Calu3 (cell line): ENCODE results near the gene MYOZ1. TPM values are rescaled to one million over a fixed set of nuclear protein-coding genes. Genes with fewer than 3 reads are reported as not detected.

Source experiments
- BruUV-seq: library from RNA; stranded (reverse); fragments of 400-500 nt; replicated peaks from 2 replicates; lab custom pipeline; 2021; lab: Mats Ljungman, UMichigan
- CTCF ChIA-PET: fragments of 300-600 bp; sonication (Branson Sonifier 250); formaldehyde crosslinking; loops from one replicate; lab custom pipeline; 2022; ENCODE audit warnings: antibody characterized with exemption; lab: Charles Lee
- DNase-seq: peaks from one replicate; pipeline ENCODE4 v3.0.0; 2022
- H3K27ac Mint-ChIP-seq: one replicate; pipeline ENCODE4 v1.8.0; 2022; ENCODE audit warnings: mixed read lengths; ENCODE audit not compliant: unreplicated experiment
- H3K27me3 Mint-ChIP-seq: one replicate; pipeline ENCODE4 v1.8.0; 2022; ENCODE audit warnings: mixed read lengths; ENCODE audit not compliant: unreplicated experiment
- H3K36me3 Mint-ChIP-seq: one replicate; pipeline ENCODE4 v1.8.0; 2022; ENCODE audit warnings: mild to moderate bottlenecking, moderate library complexity, mixed read lengths; ENCODE audit not compliant: insufficient read depth, unreplicated experiment
- H3K4me1 Mint-ChIP-seq: one replicate; pipeline ENCODE4 v1.8.0; 2022; ENCODE audit warnings: mild to moderate bottlenecking, low read depth, mixed read lengths; ENCODE audit not compliant: unreplicated experiment
- H3K4me3 Mint-ChIP-seq: one replicate; pipeline ENCODE4 v1.8.0; 2022; ENCODE audit warnings: mild to moderate bottlenecking, low read depth, moderate library complexity, mixed read lengths; ENCODE audit not compliant: unreplicated experiment
- H3K9me3 Mint-ChIP-seq: one replicate; pipeline ENCODE4 v1.8.0; 2022; ENCODE audit warnings: low read depth, mixed read lengths; ENCODE audit not compliant: unreplicated experiment
- CTCF ChIP-seq: fragments of 200-600 bp; IDR thresholded peaks from one replicate; pipeline ENCODE4 v1.8.0; 2022; ENCODE audit warnings: antibody characterized with exemption; ENCODE audit not compliant: unreplicated experiment
- intact Hi-C: fragments of 100-400 bp; cut with micrococcal nuclease; formaldehyde crosslinking; loops from one replicate; pipeline ENCODE4 v1.10.0; 2022; ENCODE audit not compliant: unreplicated experiment
- total RNA-seq: library from RNA; stranded (reverse); gene quantifications from 2 replicates; pipeline ENCODE4 v1.2.3, GENCODE V29; 2022

The MYOZ1 gene
- total RNA-seq, 1 experiment from 2014 or later = not detected

GRCh38 chr10:73591935-73592699, 49.2 kb downstream of the MYOZ1 start:
- Mint-ChIP-seq H3K27ac (peak overlapping the region; percentile 93), H3K4me1 (peaks cover 43% of the 10 kb centered on the region), H3K4me3 (peak overlapping the region; percentile 62), H3K27me3 (no peaks in the 10 kb centered on the region), H3K36me3 (no peaks in the 10 kb centered on the region), H3K9me3 (no peaks in the 10 kb centered on the region)
- no peak for TF ChIP-seq CTCF
- peak; percentile 80 for DNase-seq
- intact Hi-C loops = loop anchor here (5.0 kb wide), 1 partner anchor 35 kb away; no protein-coding TSS in a partner anchor
- no TSS peak for BruUV-seq
- CTCF ChIA-PET = interaction anchor here (0.7 to 2.4 kb wide), 4 partner anchors 9 to 864 kb away, joined by 3 to 16 read pairs (median 4); no protein-coding TSS in a partner anchor

DNA sequence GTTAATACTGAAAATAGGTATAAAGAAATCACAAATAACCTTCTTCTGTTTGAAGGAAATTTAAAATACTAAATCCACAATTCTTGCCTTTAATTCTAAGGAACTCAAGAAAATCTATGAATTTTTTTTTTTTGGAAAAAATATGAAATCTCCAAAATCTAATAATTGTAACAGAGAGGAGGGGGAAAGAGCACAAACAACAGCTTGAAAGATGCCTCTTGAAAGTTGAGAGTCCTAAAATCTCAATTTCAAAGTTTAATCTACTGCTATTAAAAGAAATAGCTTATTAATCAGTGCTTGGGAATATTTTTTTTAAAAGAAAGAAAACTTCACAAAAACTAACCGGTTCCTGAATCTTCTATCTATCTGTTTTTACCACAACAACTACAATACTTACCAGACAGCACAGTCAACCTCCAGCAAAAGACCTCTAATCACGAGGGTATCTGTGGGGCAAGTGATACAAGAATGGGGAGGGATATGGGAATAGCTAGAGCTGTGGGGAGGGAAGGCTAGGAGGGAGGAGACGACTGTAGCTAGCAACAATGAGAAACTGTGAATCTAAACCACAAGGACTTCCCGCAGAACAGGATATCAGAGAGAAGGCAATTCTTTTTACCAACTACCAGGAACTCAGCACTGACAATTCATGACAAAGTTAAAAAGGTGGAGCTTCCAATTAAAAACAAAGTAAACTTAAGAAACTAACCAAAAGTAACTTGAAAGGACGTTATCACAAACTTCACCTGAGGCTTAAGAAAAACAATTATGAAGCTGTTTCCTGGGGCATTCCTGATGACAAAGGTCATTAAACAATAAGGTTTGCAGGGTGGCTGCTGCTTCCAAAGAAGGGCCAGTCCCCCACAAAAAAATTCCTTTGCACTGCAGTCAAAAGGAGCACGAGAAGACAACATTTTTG, 50.1 kb downstream of the MYOZ1 start, which contains the start of gene USP54:
Gene USP54 (minus strand): TSS at position 462 of the 919 bp plus-strand sequence. CDS start 15,684 bp downstream, outside the sequence.
- peaks cover 52% of the 10 kb centered on the region for H3K4me1 Mint-ChIP-seq
- peak; percentile 53 for DNase-seq
- no peaks in the 10 kb centered on the region for H3K27me3 Mint-ChIP-seq
- TF ChIP-seq CTCF = no peak
- peak within 1 kb of the TSS; percentile 62 for H3K4me3 Mint-ChIP-seq
- CTCF ChIA-PET = interaction anchor here (1.3 to 2.4 kb wide), 3 partner anchors 10 to 35 kb away, joined by 3 to 16 read pairs (median 3); no protein-coding TSS in a partner anchor
- BruUV-seq = no TSS peak
- peak within 1 kb of the TSS; percentile 93 for H3K27ac Mint-ChIP-seq
- H3K9me3 Mint-ChIP-seq = no peaks in the 10 kb centered on the region
- intact Hi-C loops = loop anchor here (5.0 kb wide), 1 partner anchor 36 kb away; no protein-coding TSS in a partner anchor
- peaks cover 4% of the 10 kb centered on the region for H3K36me3 Mint-ChIP-seq

DNA sequence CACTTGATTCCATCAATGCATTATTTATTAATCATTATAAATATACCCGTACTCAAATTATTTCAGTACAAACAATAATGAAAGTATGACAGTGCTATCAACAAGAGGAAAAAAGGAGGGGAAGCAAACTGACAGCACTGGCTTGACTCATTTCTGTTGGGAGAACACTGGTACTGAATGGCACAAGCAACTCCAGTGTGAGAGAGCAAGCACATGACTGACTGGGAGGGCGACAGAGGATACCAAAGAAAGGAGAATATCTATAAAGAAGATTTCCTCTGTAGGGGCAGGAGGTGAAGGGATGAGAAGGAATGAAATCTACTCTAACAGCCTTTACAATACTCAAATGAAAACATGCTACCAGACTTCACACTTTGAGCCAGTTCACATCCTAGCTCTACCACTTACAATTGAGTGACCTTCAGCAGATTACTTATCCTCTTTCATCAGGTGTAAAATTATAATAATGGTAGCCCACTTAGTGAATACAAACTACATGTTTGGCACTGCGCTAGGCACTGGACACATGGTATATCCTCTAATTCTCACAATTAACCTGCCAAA, 51.6 kb downstream of the MYOZ1 start:
- CTCF ChIA-PET = interaction anchor here (2.4 kb wide), 1 partner anchor 11 kb away, joined by 16 read pairs; no protein-coding TSS in a partner anchor
- peaks cover 57% of the 10 kb centered on the region for H3K4me1 Mint-ChIP-seq
- intact Hi-C loops = loop anchor here (5.0 kb wide), 2 partner anchors 38 to 62 kb away; no protein-coding TSS in a partner anchor

More for the DNA sequence above, 51.6 kb downstream of the MYOZ1 start:
- peak overlapping the region; percentile 7 for H3K4me3 Mint-ChIP-seq
- peak overlapping the region; percentile 9 for H3K27ac Mint-ChIP-seq
- peaks cover 2% of the 10 kb centered on the region for H3K9me3 Mint-ChIP-seq
- DNase-seq = peak; percentile 15
- no TSS peak for BruUV-seq
- no peak for TF ChIP-seq CTCF
- peaks cover 6% of the 10 kb centered on the region for H3K36me3 Mint-ChIP-seq
- no peaks in the 10 kb centered on the region for H3K27me3 Mint-ChIP-seq
